H1 (cell line): Measurements from ENCODE around the gene FPR2. TPM values are rescaled to one million over a fixed set of nuclear protein-coding genes. Genes with fewer than 3 reads are reported as not detected.

Experiments
- CTCF ChIA-PET: fragments of 300-600 bp; sonication (Branson Sonifier 250); formaldehyde crosslinking; loops from one replicate; lab custom pipeline; 2021; ENCODE audit not compliant: partially characterized antibody; lab: Charles Lee
- POLR2A ChIA-PET: fragments of 300-600 bp; sonication (Branson Sonifier 250); formaldehyde crosslinking; loops from one replicate; lab custom pipeline; 2021; ENCODE audit warnings: inconsistent platforms; ENCODE audit not compliant: partially characterized antibody; lab: Charles Lee
- DNase-seq, 2 experiments: peaks; one replicate each; pipeline versions ENCODE4 v3.0.0 to v3.0.0-alpha.2; 2010 to 2022; ENCODE audit warnings: low spot score in 2 of 2, low read depth in 1 of 2, mixed read lengths in 1 of 2
- FAIRE-seq: peaks from 2 replicates; lab custom pipeline; 2011; peaks lifted over from hg19 to GRCh38; lab: Jason Lieb, UNC
- H2AFZ ChIP-seq: 2 replicates; pipeline ENCODE4 v1.8.1; 2012; ENCODE audit warnings: low read length, inconsistent platforms
- H2AK5ac ChIP-seq: 2 replicates; pipeline ENCODE4 v1.6.1; 2013; ENCODE audit warnings: low read depth, low read length
- H2BK120ac ChIP-seq: replicated peaks from 2 replicates; pipeline ENCODE3; 2013; ENCODE audit warnings: low read depth, low read length, inconsistent platforms
- H2BK12ac ChIP-seq: 2 replicates; pipeline ENCODE4 v1.6.1; 2013; ENCODE audit warnings: low read depth, low read length
- H2BK15ac ChIP-seq: 2 replicates; pipeline ENCODE4 v1.6.1; 2013; ENCODE audit warnings: low read length
- H2BK20ac ChIP-seq: 2 replicates; pipeline ENCODE4 v1.6.1; 2013; ENCODE audit warnings: low read length
- H2BK5ac ChIP-seq: 2 replicates; pipeline ENCODE4 v1.6.1; 2013; ENCODE audit warnings: low read depth, low read length
- H3K14ac ChIP-seq: 2 replicates; pipeline ENCODE4 v1.6.1; 2013; ENCODE audit warnings: inconsistent platforms; ENCODE audit not compliant: insufficient read length
- H3K18ac ChIP-seq: 2 replicates; pipeline ENCODE4 v1.6.1; 2013; ENCODE audit warnings: low read length; ENCODE audit errors: extremely low read depth
- H3K23ac ChIP-seq: 2 replicates; pipeline ENCODE4 v1.6.1; 2013; ENCODE audit warnings: inconsistent platforms; ENCODE audit not compliant: insufficient read length
- H3K23me2 ChIP-seq: 2 replicates; pipeline ENCODE4 v1.6.1; 2013; ENCODE audit warnings: low read depth, low read length
- H3K27ac ChIP-seq: 2 replicates; pipeline ENCODE4 v1.6.1; 2011; ENCODE audit warnings: low read depth, low read length, inconsistent platforms
- H3K27me3 ChIP-seq, 4 experiments: replicated peaks in 1 of 4; 1 replicate in 1 of 4; 2 replicates in 3 of 4; pipeline versions ENCODE4 v1.6.1 to v1.8.1; 2011 to 2013; ENCODE audit warnings: low read length in 3 of 4, mild to moderate bottlenecking in 3 of 4, inconsistent platforms in 2 of 4, mixed read lengths in 2 of 4, moderate library complexity in 1 of 4; ENCODE audit not compliant: control insufficient read depth in 3 of 4, insufficient read depth in 3 of 4; ENCODE audit errors: extremely low read depth in 1 of 4
- H3K36me3 ChIP-seq, 4 experiments: 2 replicates each; pipeline versions ENCODE4 v1.6.1 to v1.8.1; 2011 to 2013; ENCODE audit warnings: mild to moderate bottlenecking in 4 of 4, low read length in 3 of 4, moderate library complexity in 2 of 4, control low read depth in 1 of 4, inconsistent platforms in 1 of 4; ENCODE audit not compliant: insufficient read depth in 4 of 4, control insufficient read depth in 2 of 4
- H3K4ac ChIP-seq: replicated peaks from 2 replicates; pipeline ENCODE3; 2013; ENCODE audit warnings: low read length, low read depth, mixed read lengths, inconsistent platforms; ENCODE audit not compliant: insufficient read length
- H3K4me1 ChIP-seq, 4 experiments: replicated peaks in 1 of 4; 1 replicate in 1 of 4; 2 replicates in 3 of 4; pipeline versions ENCODE4 v1.6.1 to v1.8.1; 2011 to 2013; ENCODE audit warnings: low read length in 3 of 4, inconsistent platforms in 2 of 4, mixed read lengths in 1 of 4; ENCODE audit not compliant: insufficient read depth in 4 of 4, control insufficient read depth in 3 of 4
- H3K4me2 ChIP-seq, 2 experiments: 2 replicates each; pipeline versions ENCODE4 v1.6.1 to v1.8.1; 2011 to 2013; ENCODE audit warnings: low read depth in 2 of 2, low read length in 2 of 2, control low read depth in 1 of 2, inconsistent platforms in 1 of 2, mild to moderate bottlenecking in 1 of 2; ENCODE audit not compliant: insufficient read depth in 1 of 2
- H3K4me3 ChIP-seq, 4 experiments: fragments of 200-600, 300-600 bp in 1 of 4; sonication (generic), shearing (Covaris generic), sonication (Bioruptor Twin) in 1 of 4; 2 replicates each; pipeline versions ENCODE4 v1.5.1 to v1.8.1; 2011 to 2016; ENCODE audit warnings: low read length in 4 of 4, low read depth in 3 of 4, control low read depth in 2 of 4, inconsistent platforms in 2 of 4, mild to moderate bottlenecking in 2 of 4, mixed read lengths in 1 of 4, moderate library complexity in 1 of 4; ENCODE audit not compliant: insufficient read depth in 2 of 4; ENCODE audit errors: extremely low read depth in 1 of 4
- H3K56ac ChIP-seq: replicated peaks from 2 replicates; pipeline ENCODE3; 2013; ENCODE audit warnings: low read depth, mild to moderate bottlenecking, mixed read lengths, low read length, inconsistent platforms; ENCODE audit not compliant: insufficient read length
- H3K79me1 ChIP-seq: 2 replicates; pipeline ENCODE4 v1.6.1; 2013; ENCODE audit warnings: low read depth, low read length, control low read depth
- H3K79me2 ChIP-seq, 2 experiments: 2 replicates each; pipeline versions ENCODE4 v1.6.1 to v1.8.1; 2012 to 2013; ENCODE audit warnings: low read length in 2 of 2, mild to moderate bottlenecking in 2 of 2, inconsistent platforms in 1 of 2; ENCODE audit not compliant: insufficient read depth in 2 of 2, control insufficient read depth in 1 of 2
- H3K9ac ChIP-seq, 4 experiments: replicated peaks in 1 of 4; 1 replicate in 1 of 4; 2 replicates in 3 of 4; pipeline versions ENCODE4 v1.6.1 to v1.8.1; 2011 to 2013; ENCODE audit warnings: low read depth in 3 of 4, low read length in 3 of 4, control low read depth in 2 of 4, mild to moderate bottlenecking in 2 of 4, moderate library complexity in 2 of 4, inconsistent platforms in 1 of 4; ENCODE audit errors: extremely low read depth in 1 of 4
- H3K9me3 ChIP-seq, 2 experiments: 2 replicates each; pipeline versions ENCODE4 v1.6.1 to v1.8.1; 2012 to 2013; ENCODE audit warnings: mild to moderate bottlenecking in 2 of 2, moderate library complexity in 2 of 2, control low read depth in 1 of 2, inconsistent platforms in 1 of 2, low read depth in 1 of 2, low read length in 1 of 2, mixed read lengths in 1 of 2; ENCODE audit not compliant: insufficient read depth in 2 of 2
- H4K20me1 ChIP-seq, 2 experiments: replicated peaks in 1 of 2; 2 replicates each; pipeline versions ENCODE3 to v1.8.1; 2011 to 2013; ENCODE audit warnings: inconsistent platforms in 2 of 2, low read length in 2 of 2, mild to moderate bottlenecking in 1 of 2; ENCODE audit not compliant: insufficient read depth in 2 of 2, control insufficient read depth in 1 of 2
- H4K5ac ChIP-seq: 2 replicates; pipeline ENCODE4 v1.6.1; 2013; ENCODE audit warnings: low read length, low read depth, mixed read lengths, inconsistent platforms; ENCODE audit not compliant: insufficient read length
- H4K8ac ChIP-seq: 2 replicates; pipeline ENCODE4 v1.8.0; 2013; ENCODE audit warnings: mild to moderate bottlenecking, moderate library complexity, low read length, inconsistent platforms; ENCODE audit not compliant: insufficient read depth; ENCODE audit errors: extremely low read depth
- H4K91ac ChIP-seq: replicated peaks from 2 replicates; pipeline ENCODE3; 2013; ENCODE audit warnings: low read length, mixed read lengths, inconsistent platforms; ENCODE audit not compliant: insufficient read length
- BACH1 ChIP-seq: IDR thresholded peaks from 2 replicates; pipeline ENCODE4 v1.6.1; 2012; ENCODE audit warnings: low read length, improper control_type of control experiment
- CHD1 ChIP-seq: IDR thresholded peaks from 2 replicates; pipeline ENCODE4 v1.6.1; 2012; ENCODE audit warnings: low read depth, low read length, improper control_type of control experiment
- CTBP2 ChIP-seq: IDR thresholded peaks from 2 replicates; pipeline ENCODE4 v1.7.0; 2011; ENCODE audit warnings: borderline replicate concordance, mild to moderate bottlenecking, moderate library complexity, mixed read lengths, low read length; ENCODE audit not compliant: insufficient read depth, insufficient read length
- EZH2 ChIP-seq: fragments of 200-600 bp; sonication (generic); IDR thresholded peaks from 2 replicates; pipeline ENCODE4 v1.7.1; 2012; ENCODE audit warnings: low read depth, mild to moderate bottlenecking, moderate library complexity, low read length, inconsistent platforms; ENCODE audit not compliant: severe bottlenecking
- FOSL1 ChIP-seq: IDR thresholded peaks from 2 replicates; pipeline ENCODE4 v1.6.1; 2011; ENCODE audit warnings: mild to moderate bottlenecking, low read depth, low read length, moderate library complexity; ENCODE audit not compliant: insufficient read depth
- GABPA ChIP-seq: IDR thresholded peaks from 2 replicates; pipeline ENCODE4 v1.6.1; 2011; ENCODE audit warnings: mild to moderate bottlenecking, low read length, moderate library complexity, borderline replicate concordance; ENCODE audit not compliant: insufficient read depth
- HDAC2 ChIP-seq, 2 experiments: fragments of 300-600 bp in 1 of 2; sonication (generic) in 1 of 2; IDR thresholded peaks; 2 replicates each; pipeline ENCODE4 v1.6.1; 2011 to 2012; ENCODE audit warnings: low read depth in 2 of 2, low read length in 2 of 2, mild to moderate bottlenecking in 2 of 2, moderate library complexity in 2 of 2, borderline replicate concordance in 1 of 2, inconsistent platforms in 1 of 2
- HDAC6 ChIP-seq: IDR thresholded peaks from one replicate; pipeline ENCODE4 v1.7.1; 2012; ENCODE audit warnings: low read depth, mild to moderate bottlenecking, inconsistent platforms, low read length, moderate library complexity
- JUND ChIP-seq: IDR thresholded peaks from 2 replicates; pipeline ENCODE4 v1.6.1; 2011; ENCODE audit warnings: mild to moderate bottlenecking, improper control_type of control experiment, low read length
- MAFK ChIP-seq: IDR thresholded peaks from 2 replicates; pipeline ENCODE4 v1.6.1; 2012; ENCODE audit warnings: low read depth, mild to moderate bottlenecking, improper control_type of control experiment, low read length
- NANOG ChIP-seq: IDR thresholded peaks from 2 replicates; pipeline ENCODE4 v1.6.1; 2011; ENCODE audit warnings: low read length, low read depth, mild to moderate bottlenecking, inconsistent platforms; ENCODE audit not compliant: insufficient read depth, poor library complexity, severe bottlenecking
- RBBP5 ChIP-seq: IDR thresholded peaks from 2 replicates; pipeline ENCODE4 v1.7.1; 2012; ENCODE audit warnings: low read depth, mild to moderate bottlenecking, inconsistent platforms, low read length, moderate library complexity, borderline replicate concordance
- RXRA ChIP-seq: IDR thresholded peaks from 2 replicates; pipeline ENCODE4 v1.6.1; 2011; ENCODE audit warnings: low read depth, mild to moderate bottlenecking, low read length, moderate library complexity; ENCODE audit not compliant: insufficient read depth
- SP1 ChIP-seq: IDR thresholded peaks from 2 replicates; pipeline ENCODE4 v1.6.1; 2011; ENCODE audit warnings: low read depth, low read length
- WGBS, 2 experiments: shearing (Covaris generic) in 1 of 2; methylation state at CpG; one replicate each; pipeline versions ENCODE4 v1.1.6 to v1.1.7; 2013 to 2015; ENCODE audit warnings: low lambda C conversion rate in 2 of 2, mixed read lengths in 2 of 2, inconsistent platforms in 1 of 2, low coverage in 1 of 2, missing lambda C conversion rate in 1 of 2; ENCODE audit not compliant: insufficient replicate concordance in 2 of 2, insufficient coverage in 1 of 2, insufficient read length in 1 of 2; ENCODE audit errors: extremely low coverage in 1 of 2, missing lambda C conversion rate in 1 of 2; 5-methylcytosine and 5-hydroxymethylcytosine counted together
- polyA plus RNA-seq, 7 experiments: library from polyadenylated mRNA; depleted of rRNA in 3 of 7; stranded (reverse) in 5 of 7; unstranded in 2 of 7; fragments of >200 nt in 5 of 7; fragments of 200-250 nt in 2 of 7; gene quantifications; 1 replicate in 5 of 7; 2 replicates in 1 of 7; 4 replicates in 1 of 7; pipeline versions ENCODE4 v1.2.1 to v1.2.3, GENCODE V29; 2011 to 2013; ENCODE audit warnings: missing spikeins in 2 of 7, mixed read lengths in 2 of 7
- total RNA-seq: library from RNA; stranded (reverse); fragmentation: NEBNext Ultra II Directional; extraction: Animal tissue kit (Norgen Biotek cat#: 25700); gene quantifications from 2 replicates; pipeline ENCODE4 v1.2.1, GENCODE V29; 2021

The FPR2 gene
- total and polyA plus RNA-seq, 2 of the 8 experiments (the other 6 are each of a cell fraction or from before 2014, with no cell fraction given): 0.17 TPM; not detected in 1

GRCh38 chr19:51781999-51782398, 21.0 kb downstream of the FPR2 start:
- Histone ChIP-seq H3K14ac (no peak overlapping the region), H3K4me3 (no peak overlapping the region), H2AFZ (no peak overlapping the region), H3K4me1 (no peaks in the 10 kb centered on the region), H3K36me3 (no peaks in the 10 kb centered on the region), H2AK5ac (no peak overlapping the region), H3K79me1 (no peaks in the 10 kb centered on the region), H4K20me1 (no peaks in the 10 kb centered on the region), H3K23ac (no peak overlapping the region), H4K91ac (no peak overlapping the region), H3K56ac (no peak overlapping the region), H3K79me2 (no peaks in the 10 kb centered on the region), H2BK20ac (no peak overlapping the region), H3K18ac (no peak overlapping the region), H4K8ac (no peak overlapping the region), H2BK5ac (no peak overlapping the region), H3K27ac (no peak overlapping the region), H4K5ac (no peak overlapping the region), H3K23me2 (no peaks in the 10 kb centered on the region), H2BK120ac (no peak overlapping the region), H3K9ac (no peak overlapping the region), H2BK15ac (no peak overlapping the region), H3K4ac (no peak overlapping the region), H3K27me3 (no peaks in the 10 kb centered on the region; a peak in 1 of 7 replicates), H3K4me2 (no peak overlapping the region), H2BK12ac (no peak overlapping the region), H3K9me3 (peaks cover 3 to 5% of the 10 kb centered on the region in 2 experiments; a peak in 2 of 4 replicates)
- DNase-seq: no peak
- CTCF ChIA-PET: interaction anchor here (0.6 to 1.3 kb wide), 2 partner anchors 11 to 195 kb away, joined by 3 to 4 read pairs; no protein-coding TSS in a partner anchor
- no peak for FAIRE-seq
- POLR2A ChIA-PET: interaction anchor here (0.6 kb wide), 1 partner anchor 104 kb away, joined by 3 read pairs; no protein-coding TSS in a partner anchor
- WGBS, 2 experiments: 59% methylated on average over 3 of the region's 3 CpGs; no CpG with 5 or more reads in 1 of the 2 experiments
- TF ChIP-seq SP1 (no peak), EZH2 (no peak), RBBP5 (no peak), MAFK (no peak), JUND (no peak), RXRA (no peak), CHD1 (no peak), GABPA (no peak), NANOG (no peak), FOSL1 (no peak), HDAC2 (IDR thresholded peaks at IDR 0.05; ENCODE audit: borderline replicate concordance in 1 of 2, low read depth in 2 of 2, low read length in 2 of 2) (no peak), HDAC6 (no peak), BACH1 (no peak), CTBP2 (no peak)
